ENCODE measurements around the gene LIME1. TPM values are rescaled to one million over a fixed set of nuclear protein-coding genes. Genes with fewer than 3 reads are reported as not detected.

Gene LIME1
- total and polyA plus RNA-seq, 2 of the 4 experiments (the other 2 are of a cell fraction) = 0.36 to 7.8 TPM

GRCh38 chr20:63737945-63738686 lies 1.7 kb downstream of the LIME1 start:
- H4K91ac ChIP-seq (ENCODE audit: insufficient read depth, low read depth, low read length) = no peak overlapping the region
- H3K9me3 ChIP-seq (ENCODE audit: control insufficient read depth, insufficient read depth, low read length) = no peaks in the 10 kb centered on the region
- H4K20me1 ChIP-seq (ENCODE audit: insufficient read depth, low read length) = peaks cover 27% of the 10 kb centered on the region
- H3K18ac ChIP-seq (ENCODE audit: low read depth, low read length) = no peak overlapping the region
- H2BK120ac ChIP-seq (ENCODE audit: low read depth, low read length) = no peak overlapping the region
- CTCF ChIA-PET = no interaction called here
- H3K14ac ChIP-seq (replicated peaks; ENCODE audit: low read depth, low read length) = no peak overlapping the region
- H2BK20ac ChIP-seq (ENCODE audit: low read depth, low read length) = no peak overlapping the region
- H2AFZ ChIP-seq (replicated peaks; ENCODE audit: low read length, poor library complexity) = peak overlapping the region; percentile 33
- TF ChIP-seq POLR2A (IDR thresholded peaks at IDR 0.05; ENCODE audit: low read depth, low read length) = no peak
- no peak for TF ChIP-seq CTCF (conservative IDR thresholded peaks at IDR 0.05; ENCODE audit: low read depth, low read length)
- TF ChIP-seq RAD21 (IDR thresholded peaks at IDR 0.05; ENCODE audit: low read length) = no peak
- H3K9me1 ChIP-seq (ENCODE audit: insufficient read depth, low read length) = no peaks in the 10 kb centered on the region
- no peak overlapping the region for H3K4me2 ChIP-seq (ENCODE audit: low read depth, low read length)
- dilution Hi-C loops (cut with HindIII; ENCODE audit: low sequenced_read_pairs, unreplicated experiment) (no loop called here), intact Hi-C loops (cut with micrococcal nuclease) (no loop called here), in situ Hi-C loops (cut with MboI; ENCODE audit: low sequenced_read_pairs) (no loop called here)
- peaks cover 43% of the 10 kb centered on the region for H3K36me3 ChIP-seq (ENCODE audit: control insufficient read depth, insufficient read depth, low read length)
- no peak overlapping the region for H4K5ac ChIP-seq (ENCODE audit: low read depth, low read length)
- no peaks in the 10 kb centered on the region for H3K27me3 ChIP-seq (ENCODE audit: control insufficient read depth, insufficient read depth, low read length)
- H2AK9ac ChIP-seq (replicated peaks; ENCODE audit: low read depth, low read length, poor library complexity) = no peak overlapping the region
- WGBS, 2 experiments (ENCODE audit: extremely low coverage in 2 of 2, insufficient read length in 1 of 2) = 66% methylated on average over 28 of the region's 43 CpGs; no CpG with 5 or more reads in 1 of the 2 experiments
- POLR2A ChIA-PET (ENCODE audit: unreplicated experiment) = no interaction called here
- H3K9ac ChIP-seq (ENCODE audit: low read depth, low read length) = no peak overlapping the region
- no peak overlapping the region for H3K4ac ChIP-seq (ENCODE audit: low read depth, low read length)
- H2BK5ac ChIP-seq (ENCODE audit: low read depth, low read length, poor library complexity, severe bottlenecking) = no peak overlapping the region
- BruUV-seq (replicated peaks) = no TSS peak
- ATAC-seq (ENCODE audit: low read depth) = no peak
- H3K23ac ChIP-seq (ENCODE audit: low read depth, low read length) = no peak overlapping the region
- H2BK15ac ChIP-seq (ENCODE audit: low read depth, low read length) = no peak overlapping the region
- H3K4me3 ChIP-seq (ENCODE audit: insufficient read depth, low read depth, low read length) = no peak overlapping the region
- no peak overlapping the region for H3K27ac ChIP-seq (ENCODE audit: insufficient read depth, low read length)
- no peak overlapping the region for H2AK5ac ChIP-seq (ENCODE audit: low read depth, low read length)
- no peak overlapping the region for H3K56ac ChIP-seq (ENCODE audit: extremely low read depth, insufficient read depth, low read length)
- no peak overlapping the region for H4K8ac ChIP-seq (ENCODE audit: low read depth in 2 of 2, low read length in 2 of 2)
- peaks cover 10% of the 10 kb centered on the region for H3K4me1 ChIP-seq (ENCODE audit: control insufficient read depth, insufficient read depth, low read length)
- no peak for DNase-seq
- peaks cover 4 to 22% of the 10 kb centered on the region in 2 experiments; a peak in 2 of 4 replicates for H3K79me1 ChIP-seq (ENCODE audit: low read depth in 1 of 2, low read length in 2 of 2)

Data from IMR-90 (cell line).